OCI-LY1 (cell line): ENCODE measurements around the gene DYDC2.

Experiments
- EZH2 ChIP-seq: fragments of 200-600 bp; sonication (generic), shearing (Covaris generic); IDR thresholded peaks from 2 replicates; pipeline ENCODE4 v1.8.0; 2017; ENCODE audit warnings: borderline replicate concordance, mixed run types, mild to moderate bottlenecking, antibody characterized with exemption, low read length, moderate library complexity, mixed read lengths
- TF ChIP-seq, protein P1 (sequence below): fragments of 200-600 bp; sonication (generic), shearing (Covaris generic); IDR thresholded peaks from 2 replicates; pipeline ENCODE4 v1.5.1; 2017; ENCODE audit warnings: mild to moderate bottlenecking, antibody characterized with exemption, low read length, moderate library complexity, mixed read lengths

GRCh38 chr10:80320377-80320776 is 36.2 kb upstream of the DYDC2 start:
- TF ChIP-seq, protein P1, sequence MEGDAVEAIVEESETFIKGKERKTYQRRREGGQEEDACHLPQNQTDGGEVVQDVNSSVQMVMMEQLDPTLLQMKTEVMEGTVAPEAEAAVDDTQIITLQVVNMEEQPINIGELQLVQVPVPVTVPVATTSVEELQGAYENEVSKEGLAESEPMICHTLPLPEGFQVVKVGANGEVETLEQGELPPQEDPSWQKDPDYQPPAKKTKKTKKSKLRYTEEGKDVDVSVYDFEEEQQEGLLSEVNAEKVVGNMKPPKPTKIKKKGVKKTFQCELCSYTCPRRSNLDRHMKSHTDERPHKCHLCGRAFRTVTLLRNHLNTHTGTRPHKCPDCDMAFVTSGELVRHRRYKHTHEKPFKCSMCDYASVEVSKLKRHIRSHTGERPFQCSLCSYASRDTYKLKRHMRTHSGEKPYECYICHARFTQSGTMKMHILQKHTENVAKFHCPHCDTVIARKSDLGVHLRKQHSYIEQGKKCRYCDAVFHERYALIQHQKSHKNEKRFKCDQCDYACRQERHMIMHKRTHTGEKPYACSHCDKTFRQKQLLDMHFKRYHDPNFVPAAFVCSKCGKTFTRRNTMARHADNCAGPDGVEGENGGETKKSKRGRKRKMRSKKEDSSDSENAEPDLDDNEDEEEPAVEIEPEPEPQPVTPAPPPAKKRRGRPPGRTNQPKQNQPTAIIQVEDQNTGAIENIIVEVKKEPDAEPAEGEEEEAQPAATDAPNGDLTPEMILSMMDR = no peak
- TF ChIP-seq EZH2 = no peak
